K562 (cell line): ENCODE data around the gene AGRN. TPM values are rescaled to one million over a fixed set of nuclear protein-coding genes. Genes with fewer than 3 reads are reported as not detected.
A peak's percentile ranks its signal among the peaks of the same experiment; 100 is the strongest.

Source experiments
- ATAC-seq: fragments of 200-7000 bp; cut with Tn5 transposase; 3 replicates; pipeline ENCODE4 v1.9.1; 2020; ENCODE audit warnings: moderate library complexity
- BruUV-seq: library from RNA; stranded (reverse); fragments of 400-500 nt; replicated peaks from 2 replicates; lab custom pipeline; 2021; lab: Mats Ljungman, UMichigan
- CTCF ChIA-PET: fragments of 300-600 bp; formaldehyde crosslinking; extraction: SDS; loops from one replicate; lab custom pipeline; 2021; ENCODE audit warnings: low intra/inter-chr PET ratio; lab: Yijun Ruan, JAX
- POLR2A ChIA-PET: fragments of 300-600, 350-650 bp; sonication (Branson Sonifier 250); formaldehyde crosslinking; extraction: SDS; loops from one replicate; lab custom pipeline; 2021; ENCODE audit warnings: antibody characterized with exemption, inconsistent platforms; lab: Yijun Ruan, JAX
- DNase-seq, 4 experiments: peaks; one replicate each; pipeline versions ENCODE4 v3.0.0 to v3.0.0-alpha.2; 2011 to 2018; ENCODE audit warnings: low spot score in 3 of 4, mixed read lengths in 3 of 4; ENCODE audit errors: extremely low read depth in 1 of 4
- FAIRE-seq: peaks from 2 replicates; lab custom pipeline; 2011; peaks lifted over from hg19 to GRCh38; lab: Jason Lieb, UNC
- H2AFZ ChIP-seq: 2 replicates; pipeline ENCODE4 v1.6.0; 2011; ENCODE audit warnings: low read depth, low read length, control low read depth, inconsistent platforms
- H3K27ac ChIP-seq: fragments of 200-600 bp; 3 replicates; pipeline ENCODE4 v1.8.0; 2011; ENCODE audit warnings: low read depth, mild to moderate bottlenecking, control low read depth, inconsistent platforms, low read length, moderate library complexity, mixed read lengths; ENCODE audit errors: extremely low read depth
- H3K27me3 ChIP-seq, 2 experiments: fragments of 300-600 bp in 1 of 2; 2 replicates in 1 of 2; 3 replicates in 1 of 2; pipeline versions ENCODE4 v1.6.0 to v1.8.0; 2011; ENCODE audit warnings: inconsistent platforms in 2 of 2, low read length in 2 of 2, mild to moderate bottlenecking in 1 of 2, mixed read lengths in 1 of 2, moderate library complexity in 1 of 2; ENCODE audit not compliant: control insufficient read depth in 2 of 2, insufficient read depth in 2 of 2
- H3K36me3 ChIP-seq: fragments of 300-600 bp; 3 replicates; pipeline ENCODE4 v1.8.0; 2011; ENCODE audit warnings: mild to moderate bottlenecking, low read length, inconsistent platforms; ENCODE audit not compliant: control insufficient read depth, insufficient read depth
- H3K4me1 ChIP-seq, 2 experiments: fragments of 200-600 bp in 1 of 2; replicated peaks in 1 of 2; 2 replicates in 1 of 2; 3 replicates in 1 of 2; pipeline versions ENCODE4 v1.5.1 to v1.8.0; 2011; ENCODE audit warnings: inconsistent platforms in 2 of 2, low read length in 2 of 2, mild to moderate bottlenecking in 1 of 2, mixed read lengths in 1 of 2, moderate library complexity in 1 of 2; ENCODE audit not compliant: control insufficient read depth in 2 of 2, insufficient read depth in 2 of 2
- H3K4me2 ChIP-seq: 2 replicates; pipeline ENCODE4 v1.6.1; 2011; ENCODE audit warnings: low read length, control low read depth, inconsistent platforms, mixed read lengths; ENCODE audit not compliant: insufficient read depth
- H3K4me3 ChIP-seq: fragments of 200-600 bp; sonication (generic), shearing (Covaris generic); 2 replicates; pipeline ENCODE4 v1.5.1; 2016; ENCODE audit warnings: control low read depth, inconsistent platforms
- H3K79me2 ChIP-seq: fragments of 200-600 bp; 3 replicates; pipeline ENCODE4 v1.8.0; 2011; ENCODE audit warnings: low read length, inconsistent platforms; ENCODE audit not compliant: control insufficient read depth, insufficient read depth
- H3K9ac ChIP-seq, 2 experiments: 2 replicates each; pipeline versions ENCODE4 v1.6.0 to v1.6.1; 2011; ENCODE audit warnings: low read depth in 2 of 2, low read length in 2 of 2, control low read depth in 1 of 2, inconsistent platforms in 1 of 2, mild to moderate bottlenecking in 1 of 2, mixed read lengths in 1 of 2; ENCODE audit not compliant: insufficient read depth in 1 of 2
- H3K9me1 ChIP-seq: one replicate; pipeline ENCODE4 v1.6.0; 2011; ENCODE audit warnings: inconsistent platforms, mild to moderate bottlenecking, low read length, moderate library complexity; ENCODE audit not compliant: control insufficient read depth, insufficient read depth
- H3K9me3 ChIP-seq: replicated peaks from 2 replicates; pipeline ENCODE4 v1.5.1; 2011; ENCODE audit warnings: low read depth, low read length, inconsistent platforms; ENCODE audit not compliant: control insufficient read depth, insufficient read depth
- H4K20me1 ChIP-seq: replicated peaks from 2 replicates; pipeline ENCODE4 v1.6.1; 2011; ENCODE audit warnings: low read length, inconsistent platforms, mixed read lengths; ENCODE audit not compliant: control insufficient read depth, insufficient read depth
- FIP1L1 ChIP-seq: fragments of 200-400 bp; formaldehyde crosslinking; IDR thresholded peaks from 2 replicates; pipeline ENCODE4 v1.6.1; 2018; ENCODE audit warnings: mild to moderate bottlenecking, low read depth, low read length; ENCODE audit not compliant: poor library complexity, severe bottlenecking
- POLR2G ChIP-seq: fragments of 200-400 bp; formaldehyde crosslinking; IDR thresholded peaks from 2 replicates; pipeline ENCODE4 v1.6.1; 2017; ENCODE audit warnings: low read depth, mild to moderate bottlenecking, antibody characterized with exemption, low read length, moderate library complexity
- ZBTB26 ChIP-seq: fragments of 450-650 bp; formaldehyde crosslinking; IDR thresholded peaks from 2 replicates; pipeline ENCODE4 v1.4.0; 2022; ENCODE audit warnings: missing genetic modification characterization
- ZNF407 ChIP-seq: fragments of 450-650 bp; IDR thresholded peaks from 2 replicates; pipeline ENCODE4 v1.6.1; 2016; ENCODE audit warnings: low read depth
- WGBS: fragments of 100-300 bp; shearing (Covaris generic); methylation state at CpG from one replicate; pipeline ENCODE4 v1.1.6; 2016; ENCODE audit warnings: low coverage, mixed read lengths; ENCODE audit not compliant: insufficient coverage; ENCODE audit errors: missing lambda C conversion rate; 5-methylcytosine and 5-hydroxymethylcytosine counted together
- in situ Hi-C: fragments of 300-500 bp; cut with MboI; formaldehyde crosslinking; loops from 4 replicates; pipeline ENCODE4 v1.15.0; 2018; ENCODE audit warnings: inconsistent platforms, mixed read lengths
- intact Hi-C: fragments of 100-400 bp; cut with micrococcal nuclease; formaldehyde crosslinking; loops from 2 replicates; pipeline ENCODE4 v1.14.2; 2022
- polyA plus RNA-seq, 8 experiments: library from polyadenylated mRNA; depleted of rRNA in 4 of 8; stranded (reverse) in 5 of 8; unstranded in 3 of 8; fragments of >200 nt; fragmentation: Nextera tagmentation in 2 of 8; fragmentation: Illumina TruSeq in 1 of 8; extraction: Ambion mirVana in 2 of 8; extraction: Trizol in 1 of 8; gene quantifications; 2 replicates each; pipeline versions ENCODE4 v1.2.1 to v1.2.3, GENCODE V29; 2011 to 2014; ENCODE audit warnings: inconsistent platforms in 1 of 8, missing spikeins in 1 of 8
- total RNA-seq, 7 experiments: library from RNA; depleted of rRNA in 6 of 7; stranded (reverse); fragments of >200 nt in 6 of 7; fragmentation: Illumina TruSeq in 2 of 7; extraction: Trizol in 2 of 7; gene quantifications; 2 replicates each; pipeline versions ENCODE4 v1.2.1 to v1.2.3, GENCODE V29; 2011 to 2021; ENCODE audit warnings: low replicate concordance in 1 of 7

The AGRN gene
- total and polyA plus RNA-seq, 9 of the 15 experiments (the other 6 are each of a cell fraction or from before 2014, with no cell fraction given) = 0.04 to 111 (median 18.1) TPM

GRCh38 chr1:1089731-1090423, 70.0 kb downstream of the AGRN start:
- peaks cover 13% of the 10 kb centered on the region; the same call in 1 of the 3 replicates for H3K36me3 ChIP-seq
- H3K27me3 ChIP-seq = no peaks in the 10 kb centered on the region
- peaks cover 0 to 64% of the 10 kb centered on the region in 2 experiments; a peak in 3 of 5 replicates for H3K4me1 ChIP-seq
- no peaks in the 10 kb centered on the region for H4K20me1 ChIP-seq
- ATAC-seq (no peak), DNase-seq (no peak), FAIRE-seq (no peak)
- no peak overlapping the region for H3K27ac ChIP-seq
- 88% methylated on average over 21 of the region's 22 CpGs for WGBS
- in situ Hi-C loops (no loop called here), intact Hi-C loops (no loop called here)
- ChIA-PET POLR2A (interaction anchor here (0.6 to 0.7 kb wide), 3 partner anchors 14 to 88 kb away, joined by 3 to 4 read pairs (median 3); no protein-coding TSS in a partner anchor), CTCF (no interaction called here)
- H3K4me2 ChIP-seq = no peak overlapping the region
- no peak overlapping the region for H2AFZ ChIP-seq
- H3K4me3 ChIP-seq = no peak overlapping the region
- H3K9me3 ChIP-seq = peaks cover 2% of the 10 kb centered on the region; the same call in 1 of the 2 replicates
- no TSS peak for BruUV-seq
- H3K9ac ChIP-seq = peak overlapping the region in 1 of 2 experiments; percentile 68; a peak in 1 of 4 replicates
- peaks cover 5% of the 10 kb centered on the region for H3K9me1 ChIP-seq
- TF ChIP-seq ZBTB26 (CRISPR knock-in tag) = no peak
- no peak for TF ChIP-seq ZNF407
- TF ChIP-seq POLR2G = peak; percentile 18; the same call in 1 of the 2 replicates
- peak; percentile 1 for TF ChIP-seq FIP1L1
- TF ChIP-seq, all 486 proteins: peak for 2
- H3K79me2 ChIP-seq = no peaks in the 10 kb centered on the region
